Measurements from ENCODE around the gene MTMR2.
A peak's percentile ranks its signal among the peaks of the same experiment; 100 is the strongest.

MTMR2 gene

GRCh38 chr11:95911369-95911759, 12.5 kb downstream of the MTMR2 start:
- FAIRE-seq (no peak), DNase-seq (ENCODE audit: insufficient read length, low spot score) (no peak)
- no peak for TF ChIP-seq PAX5 (IDR thresholded peaks at IDR 0.05; ENCODE audit: insufficient read depth, low read length, severe bottlenecking)
- TF ChIP-seq POLR2AphosphoS5 (IDR thresholded peaks at IDR 0.05; ENCODE audit: low read depth, low read length) = no peak
- TF ChIP-seq POLR2A (IDR thresholded peaks at IDR 0.05; ENCODE audit: low read depth, low read length) = no peak
- TF ChIP-seq TAF1 (IDR thresholded peaks at IDR 0.05; ENCODE audit: low read depth, low read length) = no peak
- no peak for TF ChIP-seq SPI1 (IDR thresholded peaks at IDR 0.05; ENCODE audit: low read depth, low read length)
- TF ChIP-seq POU2F2 (IDR thresholded peaks at IDR 0.05; ENCODE audit: low read depth, low read length) = no peak

DNA sequence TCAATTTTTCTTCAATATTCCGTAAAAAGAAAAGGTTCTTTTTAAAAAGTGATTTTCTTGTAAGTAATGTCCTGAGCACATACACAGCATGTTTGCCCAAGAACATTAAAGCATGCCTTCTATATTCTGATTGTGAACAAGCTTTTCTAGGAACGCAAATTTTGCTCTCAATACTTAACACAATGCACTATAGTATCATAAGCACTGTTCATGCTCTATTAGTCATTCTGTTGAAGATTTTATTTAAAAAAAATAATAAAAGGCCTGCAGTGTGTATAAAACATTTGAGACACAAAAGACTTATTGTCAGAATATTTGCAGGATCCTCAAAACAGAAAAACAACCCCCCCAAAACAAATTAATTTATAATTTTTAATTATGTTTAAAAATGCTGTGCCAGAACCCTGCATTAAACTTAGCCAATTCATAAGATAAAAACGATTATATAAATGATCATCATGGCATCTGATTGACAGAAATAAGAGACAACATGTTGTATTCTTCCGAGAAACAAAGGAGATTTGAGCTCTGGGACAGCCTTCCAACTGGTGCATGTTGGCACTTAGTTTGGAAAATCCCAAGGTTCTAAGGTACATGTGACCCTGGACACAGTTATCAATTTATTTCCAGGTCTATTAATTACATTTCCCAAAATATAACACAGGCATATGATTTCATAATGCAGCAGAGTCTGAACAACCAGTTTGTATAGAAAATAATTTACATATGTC, 13.1 kb downstream of the MTMR2 start:
- DNase-seq (ENCODE audit: insufficient read length, low spot score) = no peak
- FAIRE-seq = no peak
- TF ChIP-seq PAX5 (IDR thresholded peaks at IDR 0.05; ENCODE audit: insufficient read depth, low read length, severe bottlenecking) = no peak
- TF ChIP-seq POLR2AphosphoS5 (IDR thresholded peaks at IDR 0.05; ENCODE audit: low read depth, low read length) = no peak
- TF ChIP-seq SPI1 (IDR thresholded peaks at IDR 0.05; ENCODE audit: low read depth, low read length) = no peak

GRCh38 chr11:95908826-95909225, 15.1 kb downstream of the MTMR2 start:
- FAIRE-seq (no peak), DNase-seq (ENCODE audit: insufficient read length, low spot score) (no peak)
- TF ChIP-seq TAF1 (IDR thresholded peaks at IDR 0.05; ENCODE audit: low read depth, low read length) = no peak
- no peak for TF ChIP-seq POLR2A (IDR thresholded peaks at IDR 0.05; ENCODE audit: low read depth, low read length)
- no peak for TF ChIP-seq PAX5 (IDR thresholded peaks at IDR 0.05; ENCODE audit: insufficient read depth, low read length, severe bottlenecking)
- TF ChIP-seq POLR2AphosphoS5 (IDR thresholded peaks at IDR 0.05; ENCODE audit: low read depth, low read length) = no peak

- TF ChIP-seq PAX5 (IDR thresholded peaks at IDR 0.05; ENCODE audit: insufficient read depth, low read length, severe bottlenecking) = no peak
- TF ChIP-seq POU2F2 (IDR thresholded peaks at IDR 0.05; ENCODE audit: low read depth, low read length) = no peak
- TF ChIP-seq TAF1 (IDR thresholded peaks at IDR 0.05; ENCODE audit: low read depth, low read length) = no peak
- TF ChIP-seq POLR2AphosphoS5 (IDR thresholded peaks at IDR 0.05; ENCODE audit: low read depth, low read length) = no peak
- no peak for TF ChIP-seq SPI1 (IDR thresholded peaks at IDR 0.05; ENCODE audit: low read depth, low read length)
- TF ChIP-seq POLR2A (IDR thresholded peaks at IDR 0.05; ENCODE audit: low read depth, low read length) = no peak
- DNase-seq (ENCODE audit: insufficient read length, low spot score) (no peak), FAIRE-seq (no peak)
Observed at GRCh38 chr11:95907476-95907875, 16.4 kb downstream of the MTMR2 start.

GRCh38 chr11:95904009-95904650, 19.8 kb downstream of the MTMR2 start:
- FAIRE-seq (no peak), DNase-seq (ENCODE audit: insufficient read length, low spot score) (no peak)
- TF ChIP-seq POU2F2 (IDR thresholded peaks at IDR 0.05; ENCODE audit: low read depth, low read length) (no peak), PAX5 (IDR thresholded peaks at IDR 0.05; ENCODE audit: insufficient read depth, low read length, severe bottlenecking) (no peak), TAF1 (IDR thresholded peaks at IDR 0.05; ENCODE audit: low read depth, low read length) (no peak)

GRCh38 chr11:95898782-95899181, 25.1 kb downstream of the MTMR2 start:
- TF ChIP-seq POLR2A (IDR thresholded peaks at IDR 0.05; ENCODE audit: low read depth, low read length) = no peak
- no peak for TF ChIP-seq SPI1 (IDR thresholded peaks at IDR 0.05; ENCODE audit: low read depth, low read length)
- TF ChIP-seq POU2F2 (IDR thresholded peaks at IDR 0.05; ENCODE audit: low read depth, low read length) = no peak
- TF ChIP-seq POLR2AphosphoS5 (IDR thresholded peaks at IDR 0.05; ENCODE audit: low read depth, low read length) = no peak
- TF ChIP-seq PAX5 (IDR thresholded peaks at IDR 0.05; ENCODE audit: insufficient read depth, low read length, severe bottlenecking) = no peak
- no peak for TF ChIP-seq TAF1 (IDR thresholded peaks at IDR 0.05; ENCODE audit: low read depth, low read length)
- DNase-seq (ENCODE audit: insufficient read length, low spot score) (no peak), FAIRE-seq (no peak)

GRCh38 chr11:95897731-95898130, 26.2 kb downstream of the MTMR2 start:
- no peak for FAIRE-seq
- no peak for DNase-seq (ENCODE audit: insufficient read length, low spot score)
- TF ChIP-seq SPI1 (IDR thresholded peaks at IDR 0.05; ENCODE audit: low read depth, low read length) (no peak), POLR2AphosphoS5 (IDR thresholded peaks at IDR 0.05; ENCODE audit: low read depth, low read length) (no peak), POLR2A (IDR thresholded peaks at IDR 0.05; ENCODE audit: low read depth, low read length) (no peak), POU2F2 (IDR thresholded peaks at IDR 0.05; ENCODE audit: low read depth, low read length) (no peak)

GRCh38 chr11:95895815-95896214, 28.1 kb downstream of the MTMR2 start:
- no peak for DNase-seq (ENCODE audit: insufficient read length, low spot score)
- no peak for FAIRE-seq

DNA sequence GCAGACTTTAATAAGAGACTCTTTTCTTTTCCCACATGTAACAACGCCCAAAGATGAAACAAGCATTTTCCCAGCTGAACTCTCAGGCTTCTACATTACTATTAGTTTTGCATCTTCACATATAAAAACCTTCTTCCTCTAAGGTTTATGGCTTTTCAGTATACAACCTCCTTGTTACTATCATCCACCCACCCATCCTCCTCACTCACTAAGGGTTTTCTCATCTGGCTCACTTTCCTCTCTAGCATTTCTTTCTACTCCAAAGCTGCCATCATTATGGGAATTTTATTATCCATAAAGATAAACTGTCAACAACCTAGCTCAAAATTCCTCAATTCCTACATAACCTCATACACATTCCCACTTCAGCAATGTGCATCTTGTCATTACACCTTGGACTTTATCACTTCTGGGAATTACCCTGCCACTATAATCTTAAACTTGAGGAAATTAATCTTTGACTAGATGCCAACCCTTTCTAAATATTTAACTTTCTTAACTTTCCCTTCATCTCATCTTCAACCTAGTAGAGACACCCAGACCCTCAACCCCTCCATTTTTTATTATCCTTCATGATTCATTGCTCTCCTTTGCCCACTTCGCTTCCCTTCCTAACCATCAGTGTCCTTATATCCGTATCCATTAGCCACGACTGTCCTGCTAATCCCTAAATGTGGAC, 30.9 kb downstream of the MTMR2 start:
- FAIRE-seq (no peak), DNase-seq (ENCODE audit: insufficient read length, low spot score) (no peak)
- TF ChIP-seq TAF1 (IDR thresholded peaks at IDR 0.05; ENCODE audit: low read depth, low read length) = no peak
- no peak for TF ChIP-seq SPI1 (IDR thresholded peaks at IDR 0.05; ENCODE audit: low read depth, low read length)
- no peak for TF ChIP-seq POLR2A (IDR thresholded peaks at IDR 0.05; ENCODE audit: low read depth, low read length)
- no peak for TF ChIP-seq PAX5 (IDR thresholded peaks at IDR 0.05; ENCODE audit: insufficient read depth, low read length, severe bottlenecking)
- no peak for TF ChIP-seq POU2F2 (IDR thresholded peaks at IDR 0.05; ENCODE audit: low read depth, low read length)
- no peak for TF ChIP-seq POLR2AphosphoS5 (IDR thresholded peaks at IDR 0.05; ENCODE audit: low read depth, low read length)

More at GRCh38 chr11:95895815-95896214, 28.1 kb downstream of the MTMR2 start:
- TF ChIP-seq SPI1 (IDR thresholded peaks at IDR 0.05; ENCODE audit: low read depth, low read length) (peak; percentile 39; the same call in 1 of the 2 replicates), POU2F2 (IDR thresholded peaks at IDR 0.05; ENCODE audit: low read depth, low read length) (no peak), POLR2A (IDR thresholded peaks at IDR 0.05; ENCODE audit: low read depth, low read length) (no peak), POLR2AphosphoS5 (IDR thresholded peaks at IDR 0.05; ENCODE audit: low read depth, low read length) (no peak), TAF1 (IDR thresholded peaks at IDR 0.05; ENCODE audit: low read depth, low read length) (no peak), PAX5 (IDR thresholded peaks at IDR 0.05; ENCODE audit: insufficient read depth, low read length, severe bottlenecking) (no peak)
